Measurements from ENCODE around the gene ITGAL. TPM values are rescaled to one million over a fixed set of nuclear protein-coding genes. Genes with fewer than 3 reads are reported as not detected.

The ITGAL gene
- total and polyA plus RNA-seq, 2 of the 13 experiments (the other 11 are each of a cell fraction or from before 2014, with no cell fraction given) = 0.86 to 1.2 TPM

GRCh38 chr16:30445408-30446202, 26.9 kb upstream of the ITGAL start, which contains the start of gene SEPHS2 (continued):
- TF ChIP-seq HIC2 (CRISPR knock-in tag; IDR thresholded peaks at IDR 0.05; ENCODE audit: low read depth) = no peak
- TF ChIP-seq ZSCAN31 (CRISPR knock-in tag; IDR thresholded peaks at IDR 0.05; ENCODE audit: low read depth) = no peak
- peak; percentile 53; the same call in 1 of the 2 replicates for TF ChIP-seq ZNF703 (CRISPR knock-in tag; IDR thresholded peaks at IDR 0.05; ENCODE audit: borderline replicate concordance)
- peak; percentile 72; the same call in 1 of the 2 replicates for TF ChIP-seq RAD51 (IDR thresholded peaks at IDR 0.05; ENCODE audit: borderline replicate concordance)
- TF ChIP-seq LCORL (IDR thresholded peaks at IDR 0.05) = no peak
- TF ChIP-seq LCORL (CRISPR knock-in tag; IDR thresholded peaks at IDR 0.05) = peak; percentile 44; the same call in 1 of the 2 replicates
- TF ChIP-seq CENPT (CRISPR knock-in tag; IDR thresholded peaks at IDR 0.05; ENCODE audit: low read depth) = no peak
- TF ChIP-seq ZNF446 (CRISPR knock-in tag; IDR thresholded peaks at IDR 0.05) = peak; percentile 52; the same call in 1 of the 2 replicates
- peak; percentile 83; the same call in 1 of the 2 replicates for TF ChIP-seq FOXC1 (CRISPR knock-in tag; IDR thresholded peaks at IDR 0.05; ENCODE audit: borderline replicate concordance)
- TF ChIP-seq GZF1 (CRISPR knock-in tag; IDR thresholded peaks at IDR 0.05) = no peak
- TF ChIP-seq HDAC1 (CRISPR knock-in tag; IDR thresholded peaks at IDR 0.05) = peak; percentile 87
- TF ChIP-seq AGO2 (optimal IDR thresholded peaks at IDR 0.05; ENCODE audit: low read depth, low read length) = peak; percentile 97
- no peak for TF ChIP-seq ZNF619 (CRISPR knock-in tag; IDR thresholded peaks at IDR 0.05)
- TF ChIP-seq GTF3A (CRISPR knock-in tag; conservative IDR thresholded peaks at IDR 0.05) = no peak
- peak in 1 of 2 experiments; percentile 41; a peak in 1 of 4 replicates for TF ChIP-seq EP300 (IDR thresholded peaks at IDR 0.05; ENCODE audit: low read depth in 2 of 2, low read length in 2 of 2)
- TF ChIP-seq EP300 (CRISPR knock-in tag; IDR thresholded peaks at IDR 0.05; ENCODE audit: borderline replicate concordance) = peak; percentile 60; the same call in 1 of the 2 replicates
- TF ChIP-seq PITX1 (CRISPR knock-in tag; IDR thresholded peaks at IDR 0.05) = peak; percentile 60
- TF ChIP-seq ZNF674 (CRISPR knock-in tag; IDR thresholded peaks at IDR 0.05; ENCODE audit: low read depth) = no peak
- TF ChIP-seq HOXA5 (CRISPR knock-in tag; IDR thresholded peaks at IDR 0.05) = peak; percentile 81
- no peak for TF ChIP-seq NPAS2 (CRISPR knock-in tag; IDR thresholded peaks at IDR 0.05; ENCODE audit: borderline replicate concordance)
- TF ChIP-seq NR0B2 (CRISPR knock-in tag; IDR thresholded peaks at IDR 0.05) = peak; percentile 77
- peak; percentile 49; the same call in 1 of the 2 replicates for TF ChIP-seq EED (CRISPR knock-in tag; IDR thresholded peaks at IDR 0.05)
- TF ChIP-seq ZFP37 (CRISPR knock-in tag; IDR thresholded peaks at IDR 0.05; ENCODE audit: borderline replicate concordance) = peak; percentile 68; the same call in 1 of the 2 replicates
- no peak for TF ChIP-seq PLRG1 (conservative IDR thresholded peaks at IDR 0.05)
- TF ChIP-seq BHLHE40 (IDR thresholded peaks at IDR 0.05; ENCODE audit: low read length) = peak; percentile 97
- no peak for TF ChIP-seq FUBP1 (CRISPR knock-in tag; IDR thresholded peaks at IDR 0.05; ENCODE audit: borderline replicate concordance)
- 0 out of 2 replicates have a peak, but pooled peaks have one; percentile 45 for TF ChIP-seq ZNF335 (CRISPR knock-in tag; IDR thresholded peaks at IDR 0.05)
- no peak for TF ChIP-seq JUNB (CRISPR knock-in tag; IDR thresholded peaks at IDR 0.05; ENCODE audit: borderline replicate concordance)
